Measurements from ENCODE around the gene SORCS2. TPM values are rescaled to one million over a fixed set of nuclear protein-coding genes. Genes with fewer than 3 reads are reported as not detected.

The SORCS2 gene
- total and polyA plus RNA-seq, 3 donors from 2014 or later, result 2.7 to 4.6 (median 2.9) TPM

GRCh38 chr4:7649741-7650531 is 457.6 kb downstream of the SORCS2 start:
- no peak overlapping the region for H3K27ac ChIP-seq
- intact Hi-C loops (cut with DNase I; ENCODE audit: low total_unique reads), result no loop called here
- DNase-seq, result peak; percentile 44

GRCh38 chr4:7650606-7651385 is 458.5 kb downstream of the SORCS2 start:
- Histone ChIP-seq H3K36me3 (ENCODE audit: low read depth, missing control alignments) (no peaks in the 10 kb centered on the region), H3K27me3 (no peaks in the 10 kb centered on the region), H3K4me3 (no peak overlapping the region), H3K9me3 (no peaks in the 10 kb centered on the region), H3K27ac (peak overlapping the region in 1 of 2 donors; percentile 5), H3K4me1 (peaks cover 60% of the 10 kb centered on the region)
- peak; percentile 44 for DNase-seq
- TF ChIP-seq POLR2A (IDR thresholded peaks at IDR 0.05) (no peak), CTCF (IDR thresholded peaks at IDR 0.05) (no peak)
- intact Hi-C loops (cut with DNase I; ENCODE audit: low total_unique reads), result no loop called here
- 65 to 74% methylated on average over 16 to 20 of the region's 22 CpGs for WGBS, 2 donors

More at GRCh38 chr4:7649741-7650531, 457.6 kb downstream of the SORCS2 start:
- TF ChIP-seq POLR2A (IDR thresholded peaks at IDR 0.05), result no peak
- no peaks in the 10 kb centered on the region for H3K27me3 ChIP-seq
- peaks cover 53% of the 10 kb centered on the region for H3K4me1 ChIP-seq
- H3K36me3 ChIP-seq (ENCODE audit: low read depth, missing control alignments), result no peaks in the 10 kb centered on the region
- WGBS, 2 donors, result 84 to 87% methylated on average over 31 to 32 of the region's 32 CpGs
- no peak overlapping the region for H3K4me3 ChIP-seq
- no peaks in the 10 kb centered on the region for H3K9me3 ChIP-seq

- H3K27me3 ChIP-seq, result no peaks in the 10 kb centered on the region
- peak; percentile 76 for DNase-seq
- intact Hi-C loops (cut with DNase I; ENCODE audit: low total_unique reads), result no loop called here
- no peaks in the 10 kb centered on the region for H3K36me3 ChIP-seq (ENCODE audit: low read depth, missing control alignments)
- H3K27ac ChIP-seq, result peak overlapping the region; percentile 5 to 22
- H3K4me3 ChIP-seq, result no peak overlapping the region
- TF ChIP-seq POLR2A (IDR thresholded peaks at IDR 0.05) (no peak), CTCF (IDR thresholded peaks at IDR 0.05) (no peak)
- H3K4me1 ChIP-seq, result peaks cover 67% of the 10 kb centered on the region
- whole genome bisulfite sequencing, 2 donors, result 36 to 39% methylated on average over 6 to 8 of the region's 8 CpGs
- no peaks in the 10 kb centered on the region for H3K9me3 ChIP-seq
Measured at GRCh38 chr4:7651461-7651921, 459.2 kb downstream of the SORCS2 start.

- Histone ChIP-seq H3K9me3 (no peaks in the 10 kb centered on the region), H3K4me3 (no peak overlapping the region), H3K4me1 (peaks cover 68% of the 10 kb centered on the region), H3K36me3 (ENCODE audit: low read depth, missing control alignments) (no peaks in the 10 kb centered on the region), H3K27ac (peak overlapping the region; percentile 18 to 50), H3K27me3 (no peaks in the 10 kb centered on the region)
- WGBS, 2 donors, result 62% methylated on average over 8 of the region's 8 CpGs; no CpG with 5 or more reads in 1 of the 2 donors
- intact Hi-C loops (cut with DNase I; ENCODE audit: low total_unique reads), result no loop called here
- TF ChIP-seq POLR2A (IDR thresholded peaks at IDR 0.05), result no peak
- no peak for TF ChIP-seq CTCF (IDR thresholded peaks at IDR 0.05)
- DNase-seq, result no peak
Measured at GRCh38 chr4:7652006-7652405, 459.7 kb downstream of the SORCS2 start.

GRCh38 chr4:7652451-7652881 is 460.1 kb downstream of the SORCS2 start:
- TF ChIP-seq CTCF (IDR thresholded peaks at IDR 0.05), result no peak
- TF ChIP-seq POLR2A (IDR thresholded peaks at IDR 0.05), result no peak
- Histone ChIP-seq H3K27me3 (no peaks in the 10 kb centered on the region), H3K36me3 (ENCODE audit: low read depth, missing control alignments) (no peaks in the 10 kb centered on the region), H3K27ac (peak overlapping the region; percentile 18 to 50), H3K4me1 (peaks cover 68% of the 10 kb centered on the region), H3K9me3 (no peaks in the 10 kb centered on the region), H3K4me3 (no peak overlapping the region)
- intact Hi-C loops (cut with DNase I; ENCODE audit: low total_unique reads), result no loop called here
- 61 to 70% methylated on average over 8 of the region's 8 CpGs for WGBS, 2 donors
- no peak for DNase-seq
